K562 (cell line): ENCODE measurements around the gene CREB5. TPM values are rescaled to one million over a fixed set of nuclear protein-coding genes. Genes with fewer than 3 reads are reported as not detected.

Experiments
- ATAC-seq: fragments of 200-7000 bp; cut with Tn5 transposase; 3 replicates; pipeline ENCODE4 v1.9.1; 2020; ENCODE audit warnings: moderate library complexity
- BruUV-seq: library from RNA; stranded (reverse); fragments of 400-500 nt; replicated peaks from 2 replicates; lab custom pipeline; 2021; lab: Mats Ljungman, UMichigan
- CTCF ChIA-PET: fragments of 300-600 bp; formaldehyde crosslinking; extraction: SDS; loops from one replicate; lab custom pipeline; 2021; ENCODE audit warnings: low intra/inter-chr PET ratio; lab: Yijun Ruan, JAX
- POLR2A ChIA-PET: fragments of 300-600, 350-650 bp; sonication (Branson Sonifier 250); formaldehyde crosslinking; extraction: SDS; loops from one replicate; lab custom pipeline; 2021; ENCODE audit warnings: antibody characterized with exemption, inconsistent platforms; lab: Yijun Ruan, JAX
- DNase-seq, 4 experiments: peaks; one replicate each; pipeline versions ENCODE4 v3.0.0 to v3.0.0-alpha.2; 2011 to 2018; ENCODE audit warnings: low spot score in 3 of 4, mixed read lengths in 3 of 4; ENCODE audit errors: extremely low read depth in 1 of 4
- FAIRE-seq: peaks from 2 replicates; lab custom pipeline; 2011; peaks lifted over from hg19 to GRCh38; lab: Jason Lieb, UNC
- H2AFZ ChIP-seq: 2 replicates; pipeline ENCODE4 v1.6.0; 2011; ENCODE audit warnings: low read depth, low read length, control low read depth, inconsistent platforms
- H3K27ac ChIP-seq: fragments of 200-600 bp; 3 replicates; pipeline ENCODE4 v1.8.0; 2011; ENCODE audit warnings: low read depth, mild to moderate bottlenecking, control low read depth, inconsistent platforms, low read length, moderate library complexity, mixed read lengths; ENCODE audit errors: extremely low read depth
- H3K27me3 ChIP-seq, 2 experiments: fragments of 300-600 bp in 1 of 2; 2 replicates in 1 of 2; 3 replicates in 1 of 2; pipeline versions ENCODE4 v1.6.0 to v1.8.0; 2011; ENCODE audit warnings: inconsistent platforms in 2 of 2, low read length in 2 of 2, mild to moderate bottlenecking in 1 of 2, mixed read lengths in 1 of 2, moderate library complexity in 1 of 2; ENCODE audit not compliant: control insufficient read depth in 2 of 2, insufficient read depth in 2 of 2
- H3K36me3 ChIP-seq: fragments of 300-600 bp; 3 replicates; pipeline ENCODE4 v1.8.0; 2011; ENCODE audit warnings: mild to moderate bottlenecking, low read length, inconsistent platforms; ENCODE audit not compliant: control insufficient read depth, insufficient read depth
- H3K4me1 ChIP-seq, 2 experiments: fragments of 200-600 bp in 1 of 2; replicated peaks in 1 of 2; 2 replicates in 1 of 2; 3 replicates in 1 of 2; pipeline versions ENCODE4 v1.5.1 to v1.8.0; 2011; ENCODE audit warnings: inconsistent platforms in 2 of 2, low read length in 2 of 2, mild to moderate bottlenecking in 1 of 2, mixed read lengths in 1 of 2, moderate library complexity in 1 of 2; ENCODE audit not compliant: control insufficient read depth in 2 of 2, insufficient read depth in 2 of 2
- H3K4me2 ChIP-seq: 2 replicates; pipeline ENCODE4 v1.6.1; 2011; ENCODE audit warnings: low read length, control low read depth, inconsistent platforms, mixed read lengths; ENCODE audit not compliant: insufficient read depth
- H3K4me3 ChIP-seq: fragments of 200-600 bp; sonication (generic), shearing (Covaris generic); 2 replicates; pipeline ENCODE4 v1.5.1; 2016; ENCODE audit warnings: control low read depth, inconsistent platforms
- H3K79me2 ChIP-seq: fragments of 200-600 bp; 3 replicates; pipeline ENCODE4 v1.8.0; 2011; ENCODE audit warnings: low read length, inconsistent platforms; ENCODE audit not compliant: control insufficient read depth, insufficient read depth
- H3K9ac ChIP-seq, 2 experiments: 2 replicates each; pipeline versions ENCODE4 v1.6.0 to v1.6.1; 2011; ENCODE audit warnings: low read depth in 2 of 2, low read length in 2 of 2, control low read depth in 1 of 2, inconsistent platforms in 1 of 2, mild to moderate bottlenecking in 1 of 2, mixed read lengths in 1 of 2; ENCODE audit not compliant: insufficient read depth in 1 of 2
- H3K9me1 ChIP-seq: one replicate; pipeline ENCODE4 v1.6.0; 2011; ENCODE audit warnings: inconsistent platforms, mild to moderate bottlenecking, low read length, moderate library complexity; ENCODE audit not compliant: control insufficient read depth, insufficient read depth
- H3K9me3 ChIP-seq: replicated peaks from 2 replicates; pipeline ENCODE4 v1.5.1; 2011; ENCODE audit warnings: low read depth, low read length, inconsistent platforms; ENCODE audit not compliant: control insufficient read depth, insufficient read depth
- H4K20me1 ChIP-seq: replicated peaks from 2 replicates; pipeline ENCODE4 v1.6.1; 2011; ENCODE audit warnings: low read length, inconsistent platforms, mixed read lengths; ENCODE audit not compliant: control insufficient read depth, insufficient read depth
- BCL6 ChIP-seq: fragments of 250-450 bp; sonication (Bioruptor Pico); IDR thresholded peaks from 2 replicates; pipeline ENCODE4 v1.4.0; 2020
- CCAR2 ChIP-seq: fragments of 200-400 bp; formaldehyde crosslinking; IDR thresholded peaks from 2 replicates; pipeline ENCODE4 v1.6.1; 2017; ENCODE audit warnings: mild to moderate bottlenecking, low read depth, low read length
- CHD1 ChIP-seq: fragments of 200-600 bp; sonication (generic); IDR thresholded peaks from one replicate; pipeline ENCODE4 v1.6.1; 2012; ENCODE audit warnings: mild to moderate bottlenecking, moderate library complexity, low read length, inconsistent platforms
- CXXC5 ChIP-seq: fragments of 250-450 bp; sonication (Bioruptor Pico); IDR thresholded peaks from 2 replicates; pipeline ENCODE4 v1.8.0; 2022; ENCODE audit warnings: inconsistent platforms, mild to moderate bottlenecking, moderate library complexity
- HDAC2 ChIP-seq: fragments of 450-650 bp; IDR thresholded peaks from 2 replicates; pipeline ENCODE4 v1.6.1; 2016; ENCODE audit warnings: mild to moderate bottlenecking
- LEF1 ChIP-seq: fragments of 450-650 bp; IDR thresholded peaks from 2 replicates; pipeline ENCODE4 v1.6.1; 2016; ENCODE audit warnings: mild to moderate bottlenecking
- MIER1 ChIP-seq: fragments of 450-650 bp; IDR thresholded peaks from 2 replicates; pipeline ENCODE4 v1.6.1; 2016; ENCODE audit warnings: antibody characterized with exemption, mild to moderate bottlenecking, low read depth
- NCOR1 ChIP-seq: fragments of 450-650 bp; IDR thresholded peaks from 2 replicates; pipeline ENCODE4 v1.6.1; 2016; ENCODE audit warnings: mild to moderate bottlenecking, moderate library complexity
- NEUROD1 ChIP-seq: fragments of 150-350 bp; IDR thresholded peaks from 2 replicates; pipeline ENCODE4 v1.6.1; 2014; ENCODE audit warnings: borderline replicate concordance, low read length, low read depth; ENCODE audit not compliant: partially characterized antibody
- NRF1 ChIP-seq, 2 experiments: fragments of 450-650 bp; IDR thresholded peaks in 1 of 2; conservative IDR thresholded peaks in 1 of 2; 2 replicates each; pipeline ENCODE4 v1.6.1; 2014; ENCODE audit warnings: mild to moderate bottlenecking in 2 of 2
- SIX5 ChIP-seq, 2 experiments: IDR thresholded peaks; 2 replicates each; pipeline ENCODE4 v1.6.1; 2011; ENCODE audit warnings: low read length in 2 of 2, borderline replicate concordance in 1 of 2, low read depth in 1 of 2, mild to moderate bottlenecking in 1 of 2, moderate library complexity in 1 of 2; ENCODE audit not compliant: insufficient read depth in 1 of 2
- SMARCA5 ChIP-seq: fragments of 450-650 bp; IDR thresholded peaks from 2 replicates; pipeline ENCODE4 v1.6.1; 2016
- SMARCC2 ChIP-seq: fragments of 450-650 bp; IDR thresholded peaks from 2 replicates; pipeline ENCODE4 v1.6.1; 2017; ENCODE audit warnings: antibody characterized with exemption, moderate library complexity, mild to moderate bottlenecking, low read depth
- SRSF3 ChIP-seq: fragments of 200-400 bp; formaldehyde crosslinking; IDR thresholded peaks from 2 replicates; pipeline ENCODE4 v1.6.1; 2016; ENCODE audit warnings: mild to moderate bottlenecking, low read length, moderate library complexity; ENCODE audit not compliant: insufficient read depth
- ZNF707 ChIP-seq: fragments of 250-450 bp; sonication (Bioruptor Pico); conservative IDR thresholded peaks from 2 replicates; pipeline ENCODE4 v1.8.0; 2022; ENCODE audit warnings: inconsistent platforms, mild to moderate bottlenecking, moderate library complexity
- WGBS: fragments of 100-300 bp; shearing (Covaris generic); methylation state at CpG from one replicate; pipeline ENCODE4 v1.1.6; 2016; ENCODE audit warnings: low coverage, mixed read lengths; ENCODE audit not compliant: insufficient coverage; ENCODE audit errors: missing lambda C conversion rate; 5-methylcytosine and 5-hydroxymethylcytosine counted together
- in situ Hi-C: fragments of 300-500 bp; cut with MboI; formaldehyde crosslinking; loops from 4 replicates; pipeline ENCODE4 v1.15.0; 2018; ENCODE audit warnings: inconsistent platforms, mixed read lengths
- intact Hi-C: fragments of 100-400 bp; cut with micrococcal nuclease; formaldehyde crosslinking; loops from 2 replicates; pipeline ENCODE4 v1.14.2; 2022
- polyA plus RNA-seq, 8 experiments: library from polyadenylated mRNA; depleted of rRNA in 4 of 8; stranded (reverse) in 5 of 8; unstranded in 3 of 8; fragments of >200 nt; fragmentation: Nextera tagmentation in 2 of 8; fragmentation: Illumina TruSeq in 1 of 8; extraction: Ambion mirVana in 2 of 8; extraction: Trizol in 1 of 8; gene quantifications; 2 replicates each; pipeline versions ENCODE4 v1.2.1 to v1.2.3, GENCODE V29; 2011 to 2014; ENCODE audit warnings: inconsistent platforms in 1 of 8, missing spikeins in 1 of 8
- total RNA-seq, 7 experiments: library from RNA; depleted of rRNA in 6 of 7; stranded (reverse); fragments of >200 nt in 6 of 7; fragmentation: Illumina TruSeq in 2 of 7; extraction: Trizol in 2 of 7; gene quantifications; 2 replicates each; pipeline versions ENCODE4 v1.2.1 to v1.2.3, GENCODE V29; 2011 to 2021; ENCODE audit warnings: low replicate concordance in 1 of 7
- TF ChIP-seq, protein P1 (sequence below), 2 experiments: fragments of 200-800 bp in 1 of 2; sonication (Bioruptor generic) in 1 of 2; sonication (generic) in 1 of 2; formaldehyde crosslinking in 1 of 2; IDR thresholded peaks in 1 of 2; conservative IDR thresholded peaks in 1 of 2; 2 replicates each; pipeline versions ENCODE4 v1.5.0 to v1.6.1; 2016 to 2020; ENCODE audit warnings: missing compliant biosample characterization in 1 of 2, missing genetic modification characterization in 1 of 2, missing genetic modification reagents in 1 of 2
- TF ChIP-seq, protein P2 (sequence below): fragments of 450-650 bp; formaldehyde crosslinking; IDR thresholded peaks from 2 replicates; pipeline ENCODE4 v1.4.0; 2022; ENCODE audit warnings: missing genetic modification characterization
- TF ChIP-seq, protein P3 (sequence below), 2 experiments: fragments of 450-650 bp in 1 of 2; sonication (generic) in 1 of 2; formaldehyde crosslinking; conservative IDR thresholded peaks; 2 replicates each; pipeline versions ENCODE4 v1.4.0 to v1.8.1; 2020 to 2022; ENCODE audit warnings: mild to moderate bottlenecking in 1 of 2, missing genetic modification reagents in 1 of 2

CREB5 gene
- total and polyA plus RNA-seq, 9 of the 15 experiments (the other 6 are each of a cell fraction or from before 2014, with no cell fraction given), result 0.33 to 6.4 (median 1.8) TPM

DNA sequence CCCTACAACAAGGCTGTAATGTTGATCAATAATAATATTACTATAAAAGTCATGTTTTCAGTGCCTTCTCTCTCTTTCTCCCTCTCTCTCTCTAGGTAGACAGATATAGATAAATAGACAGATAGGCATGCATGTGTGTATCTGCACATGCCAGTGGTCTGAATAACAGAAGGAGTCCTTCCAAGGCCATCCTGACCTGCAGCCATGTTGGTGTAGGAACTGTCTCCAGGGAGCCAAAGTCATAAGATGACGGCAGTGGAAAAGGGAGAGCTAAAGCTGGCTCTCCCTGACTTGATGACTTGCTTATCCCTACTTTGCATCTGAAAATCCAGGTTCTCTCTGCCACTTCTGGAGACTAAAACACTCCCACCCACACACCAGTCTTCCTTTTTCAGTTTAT is 432.8 kb downstream of the CREB5 start (continued):
- TF ChIP-seq, protein P1, sequence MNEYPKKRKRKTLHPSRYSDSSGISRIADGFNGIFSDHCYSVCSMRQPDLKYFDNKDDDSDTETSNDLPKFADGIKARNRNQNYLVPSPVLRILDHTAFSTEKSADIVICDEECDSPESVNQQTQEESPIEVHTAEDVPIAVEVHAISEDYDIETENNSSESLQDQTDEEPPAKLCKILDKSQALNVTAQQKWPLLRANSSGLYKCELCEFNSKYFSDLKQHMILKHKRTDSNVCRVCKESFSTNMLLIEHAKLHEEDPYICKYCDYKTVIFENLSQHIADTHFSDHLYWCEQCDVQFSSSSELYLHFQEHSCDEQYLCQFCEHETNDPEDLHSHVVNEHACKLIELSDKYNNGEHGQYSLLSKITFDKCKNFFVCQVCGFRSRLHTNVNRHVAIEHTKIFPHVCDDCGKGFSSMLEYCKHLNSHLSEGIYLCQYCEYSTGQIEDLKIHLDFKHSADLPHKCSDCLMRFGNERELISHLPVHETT (CRISPR knock-in tag; conservative IDR thresholded peaks at IDR 0.05 in 1 of 2, IDR thresholded peaks at IDR 0.05 in 1 of 2), result no peak
- TF ChIP-seq SIX5 (IDR thresholded peaks at IDR 0.05; ENCODE audit: borderline replicate concordance in 1 of 2, insufficient read depth in 1 of 2, low read depth in 1 of 2, low read length in 2 of 2), result no peak
- TF ChIP-seq ZNF707 (CRISPR knock-in tag), result no peak
- TF ChIP-seq BCL6, result no peak

DNA sequence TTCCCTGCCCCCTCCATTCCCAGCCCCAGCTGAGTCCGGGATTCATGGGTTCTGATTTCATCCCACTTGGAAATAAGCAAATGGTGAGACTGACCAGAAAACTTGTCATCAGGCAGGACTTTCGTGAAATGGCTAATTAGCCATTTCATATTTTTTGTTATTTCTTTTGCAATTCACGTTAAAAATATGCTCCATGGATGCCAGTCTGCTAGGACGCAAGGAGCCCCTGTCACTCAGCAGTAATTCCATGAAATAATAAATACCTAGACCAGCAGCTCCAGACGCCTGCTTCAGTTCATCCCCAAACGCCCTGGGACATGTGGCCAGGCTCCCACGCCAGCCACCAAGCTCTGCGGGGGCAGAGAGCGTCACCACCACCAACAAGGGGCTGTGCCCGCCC is 434.9 kb downstream of the CREB5 start:
- TF ChIP-seq SMARCC2 (no peak), MIER1 (no peak), LEF1 (no peak), NCOR1 (no peak), NRF1 (conservative IDR thresholded peaks at IDR 0.05 in 1 of 2, IDR thresholded peaks at IDR 0.05 in 1 of 2) (no peak), CXXC5 (CRISPR knock-in tag) (no peak), CCAR2 (no peak), HDAC2 (no peak), NEUROD1 (no peak), SMARCA5 (no peak), SRSF3 (no peak), CHD1 (no peak)
- TF ChIP-seq, protein P2, sequence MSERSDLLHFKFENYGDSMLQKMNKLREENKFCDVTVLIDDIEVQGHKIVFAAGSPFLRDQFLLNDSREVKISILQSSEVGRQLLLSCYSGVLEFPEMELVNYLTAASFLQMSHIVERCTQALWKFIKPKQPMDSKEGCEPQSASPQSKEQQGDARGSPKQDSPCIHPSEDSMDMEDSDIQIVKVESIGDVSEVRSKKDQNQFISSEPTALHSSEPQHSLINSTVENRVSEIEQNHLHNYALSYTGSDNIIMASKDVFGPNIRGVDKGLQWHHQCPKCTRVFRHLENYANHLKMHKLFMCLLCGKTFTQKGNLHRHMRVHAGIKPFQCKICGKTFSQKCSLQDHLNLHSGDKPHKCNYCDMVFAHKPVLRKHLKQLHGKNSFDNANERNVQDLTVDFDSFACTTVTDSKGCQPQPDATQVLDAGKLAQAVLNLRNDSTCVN (CRISPR knock-in tag), result no peak
- TF ChIP-seq, protein P3, sequence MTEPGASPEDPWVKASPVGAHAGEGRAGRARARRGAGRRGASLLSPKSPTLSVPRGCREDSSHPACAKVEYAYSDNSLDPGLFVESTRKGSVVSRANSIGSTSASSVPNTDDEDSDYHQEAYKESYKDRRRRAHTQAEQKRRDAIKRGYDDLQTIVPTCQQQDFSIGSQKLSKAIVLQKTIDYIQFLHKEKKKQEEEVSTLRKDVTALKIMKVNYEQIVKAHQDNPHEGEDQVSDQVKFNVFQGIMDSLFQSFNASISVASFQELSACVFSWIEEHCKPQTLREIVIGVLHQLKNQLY (CRISPR knock-in tag; conservative IDR thresholded peaks at IDR 0.05), result no peak
- no peaks in the 10 kb centered on the region for H4K20me1 ChIP-seq
- no peak for DNase-seq
- in situ Hi-C loops, result no loop called here
- FAIRE-seq, result no peak
- no peak overlapping the region for H3K4me2 ChIP-seq
- H3K4me1 ChIP-seq, result no peaks in the 10 kb centered on the region
- no peak overlapping the region for H3K9ac ChIP-seq
- H3K36me3 ChIP-seq, result no peaks in the 10 kb centered on the region
- intact Hi-C loops, result no loop called here
- no peaks in the 10 kb centered on the region for H3K9me1 ChIP-seq
- no peak overlapping the region for H2AFZ ChIP-seq
- H3K27ac ChIP-seq, result no peak overlapping the region
- ChIA-PET CTCF (no interaction called here), POLR2A (interaction anchor here (0.7 kb wide), 1 partner anchor 15 kb away, joined by 4 read pairs; no protein-coding TSS in a partner anchor)
- H3K9me3 ChIP-seq, result no peaks in the 10 kb centered on the region
- H3K4me3 ChIP-seq, result no peak overlapping the region
- ATAC-seq, result no peak
- 0% methylated on average over 10 of the region's 10 CpGs for WGBS
- H3K79me2 ChIP-seq, result no peaks in the 10 kb centered on the region
- no TSS peak for BruUV-seq
- peaks cover 2 to 14% of the 10 kb centered on the region in 2 experiments for H3K27me3 ChIP-seq
